T-cell (primary cell): Measurements from ENCODE around the gene KCTD4. TPM values are rescaled to one million over a fixed set of nuclear protein-coding genes. Genes with fewer than 3 reads are reported as not detected.

Source experiments
- total RNA-seq, 35 experiments: library from RNA in 6 of 35; stranded (reverse) in 6 of 35; fragments of 120-200 nt in 1 of 35; gene quantifications; one replicate each; pipeline versions ENCODE4 v1.2.1 to v1.2.4 and lab custom pipeline; 2013 to 2026

Gene KCTD4
- total RNA-seq, 5 donors from 2014 or later (not counting 1 experiment from before 2014, with no cell fraction given): not detected

Other genes with a start within 250 kb of the KCTD4 start
- gene NUFIP1, start 211.6 kb downstream of the KCTD4 start, total RNA-seq: 1 to 10 TPM; 3.1 to 4.9 (median 4.0) TPM
- gene GPALPP1, start 211.5 kb downstream of the KCTD4 start, total RNA-seq: 10 to 100 TPM; 28.0 to 37.8 (median 31.7) TPM
- 10 to 100 TPM; 12.9 to 17.0 (median 15.6) TPM for gene GTF2F2, start 80.5 kb downstream of the KCTD4 start, total RNA-seq
- 1,000 to 10,000 TPM; 6,680 to 8,997 (median 7,956) TPM for gene TPT1, start 140.1 kb upstream of the KCTD4 start, total RNA-seq
- gene SLC25A30, start 217.3 kb upstream of the KCTD4 start, total RNA-seq: 10 to 100 TPM; 19.5 to 25.9 (median 24.2) TPM